Measurements from ENCODE around the gene PRKG2.

PRKG2 gene

DNA sequence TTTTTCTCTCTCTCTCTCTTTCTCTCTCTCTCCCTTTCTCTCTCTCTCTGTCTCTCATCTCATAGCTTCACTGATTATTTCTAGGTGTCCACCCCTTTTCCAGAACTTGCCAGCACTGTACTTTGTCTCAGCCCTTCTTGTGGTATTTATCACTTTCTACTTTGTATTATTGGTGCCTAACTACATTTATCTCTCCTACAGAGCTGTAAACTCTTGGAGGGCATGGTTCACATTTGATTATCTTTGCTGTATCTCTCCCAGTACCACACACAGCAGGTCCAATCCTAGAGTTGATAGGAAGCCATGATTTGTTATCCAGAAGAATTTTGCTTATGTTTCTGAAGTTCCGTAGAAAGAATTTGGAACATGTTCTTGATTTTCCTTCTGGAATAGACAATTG is 5.2 kb upstream of the PRKG2 start:
- no peaks in the 10 kb centered on the region for H3K27me3 ChIP-seq
- H3K27ac ChIP-seq, result no peak overlapping the region
- H3K4me3 ChIP-seq, result no peak overlapping the region
- H3K4me2 ChIP-seq, result no peak overlapping the region
- H3K9me3 ChIP-seq (replicated peaks in 1 of 11), result peaks cover 0 to 10% (median 0%) of the 10 kb centered on the region in 11 experiments; a peak in 7 of 22 replicates
- H3K9ac ChIP-seq, result no peak overlapping the region
- TF ChIP-seq Cebpa-rat (IDR thresholded peaks at IDR 0.05), result no peak
- H4K20me1 ChIP-seq, result no peaks in the 10 kb centered on the region
- H3K36me3 ChIP-seq, result no peaks in the 10 kb centered on the region
- no peaks in the 10 kb centered on the region for H3K4me1 ChIP-seq

DNA sequence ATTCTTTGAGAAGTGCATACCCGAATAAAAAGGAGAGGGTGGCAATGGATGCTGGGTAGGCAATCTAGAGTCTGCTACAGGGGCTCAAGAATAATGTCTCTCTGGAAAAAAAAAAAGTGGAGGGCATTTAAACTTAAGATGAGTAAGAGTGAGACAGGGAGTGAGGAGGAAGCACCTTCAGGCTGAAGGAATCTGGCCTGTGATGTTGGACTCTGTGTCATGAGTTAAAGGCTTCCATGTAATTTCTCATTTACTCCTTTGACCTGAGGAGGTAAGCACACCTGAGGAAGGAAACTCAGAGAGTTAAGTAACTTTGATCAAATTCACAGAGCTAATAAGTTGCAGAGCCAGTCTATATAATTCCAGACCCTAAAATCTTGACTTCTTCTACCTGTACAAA is 3.2 kb upstream of the PRKG2 start:
- Histone ChIP-seq H3K4me3 (no peak overlapping the region), H3K9me3 (replicated peaks in 1 of 11) (peaks cover 0 to 22% (median 10%) of the 10 kb centered on the region in 11 experiments; a peak in 8 of 22 replicates), H3K27me3 (no peaks in the 10 kb centered on the region), H3K4me1 (no peaks in the 10 kb centered on the region), H3K27ac (no peak overlapping the region), H3K36me3 (no peaks in the 10 kb centered on the region), H4K20me1 (no peaks in the 10 kb centered on the region), H3K9ac (no peak overlapping the region), H3K4me2 (no peak overlapping the region)
- TF ChIP-seq Cebpa-rat (IDR thresholded peaks at IDR 0.05), result no peak

DNA sequence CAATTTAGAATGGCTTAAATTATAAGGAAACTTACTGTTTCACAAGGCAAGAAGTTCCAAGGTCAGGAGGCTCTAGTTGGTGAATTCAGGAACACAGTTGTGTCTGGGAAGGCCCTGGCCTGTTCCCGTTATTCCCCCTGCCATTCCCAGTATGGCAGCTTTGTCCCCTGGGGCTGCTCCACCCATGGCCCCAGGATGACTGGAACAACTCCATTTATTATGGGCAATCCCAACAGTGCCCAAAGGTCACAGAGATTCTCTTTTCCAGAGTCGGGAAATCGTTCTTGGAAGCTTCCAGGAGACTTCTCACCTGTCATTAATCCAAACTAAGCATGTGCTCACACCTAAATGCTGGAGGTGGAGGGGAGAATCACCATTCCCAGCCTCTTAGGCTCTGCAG is 2.8 kb upstream of the PRKG2 start:
- Histone ChIP-seq H3K36me3 (no peaks in the 10 kb centered on the region), H3K4me2 (no peak overlapping the region), H3K27me3 (no peaks in the 10 kb centered on the region), H3K27ac (no peak overlapping the region), H3K4me1 (no peaks in the 10 kb centered on the region), H4K20me1 (no peaks in the 10 kb centered on the region), H3K9me3 (replicated peaks in 1 of 11) (peaks cover 0 to 22% (median 10%) of the 10 kb centered on the region in 11 experiments; a peak in 8 of 22 replicates), H3K4me3 (no peak overlapping the region), H3K9ac (no peak overlapping the region)
- TF ChIP-seq Cebpa-rat (IDR thresholded peaks at IDR 0.05), result no peak

DNA sequence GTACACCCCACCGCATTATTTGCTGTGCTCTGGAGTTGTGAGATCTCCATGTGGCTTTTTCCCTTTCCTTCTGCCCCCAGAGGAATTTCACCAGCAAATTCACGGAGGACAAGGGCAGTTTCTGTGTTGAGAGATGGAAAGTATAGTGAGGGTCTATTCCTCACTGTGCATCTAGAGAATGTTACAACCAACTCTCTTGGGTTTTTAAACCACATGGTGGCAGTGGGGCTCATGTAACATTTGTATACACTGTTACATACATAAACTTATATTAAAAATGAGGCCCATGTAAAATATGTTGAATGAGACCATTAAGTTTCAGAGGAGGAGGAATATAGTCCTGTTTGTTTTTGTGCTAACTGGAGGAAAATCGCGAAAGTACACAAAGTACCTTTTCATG is 909 bp upstream of the PRKG2 start:
- no peak for TF ChIP-seq Cebpa-rat (IDR thresholded peaks at IDR 0.05)
- Histone ChIP-seq H3K36me3 (no peaks in the 10 kb centered on the region), H3K4me3 (no peak overlapping the region), H3K27me3 (no peaks in the 10 kb centered on the region), H3K4me2 (no peak overlapping the region), H3K9me3 (replicated peaks in 1 of 11) (peaks cover 0 to 19% (median 10%) of the 10 kb centered on the region in 11 experiments; a peak in 8 of 22 replicates), H3K9ac (no peak overlapping the region), H3K4me1 (no peaks in the 10 kb centered on the region), H3K27ac (no peak overlapping the region), H4K20me1 (no peaks in the 10 kb centered on the region)

DNA sequence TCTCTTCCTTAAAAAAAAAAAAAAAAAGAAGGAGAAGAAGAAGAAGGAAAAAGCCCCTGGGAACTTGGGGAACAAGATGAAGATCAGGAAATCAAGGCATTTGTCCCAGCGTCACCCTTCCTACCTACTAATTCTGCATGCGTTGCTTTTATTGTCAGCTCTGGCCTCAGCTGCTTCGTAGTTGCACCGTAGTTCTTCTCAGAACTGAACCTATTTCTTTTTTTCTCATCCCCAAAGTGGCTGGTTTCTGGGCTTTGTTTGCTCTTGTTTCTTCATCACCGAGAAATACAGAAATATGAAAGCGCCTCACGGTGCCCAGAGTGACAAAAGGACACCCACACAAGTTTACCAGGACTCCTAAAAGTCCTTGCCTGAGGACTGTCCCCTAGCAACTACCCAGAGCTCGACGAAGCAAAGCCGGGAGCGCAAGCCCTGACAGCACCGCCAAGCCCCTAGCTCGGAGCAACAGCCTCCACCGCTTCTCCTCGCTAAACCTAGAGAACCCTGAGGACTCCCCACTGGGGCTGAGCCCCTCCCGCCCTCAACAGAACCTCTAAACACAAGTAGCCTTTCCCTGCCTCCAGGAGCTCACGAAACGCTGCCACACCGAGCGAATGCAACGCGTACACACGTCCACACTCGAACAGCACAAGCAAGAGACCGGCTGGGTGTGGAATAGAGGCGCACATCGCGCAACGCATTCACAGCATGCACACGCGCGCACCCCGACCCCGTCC is 710 bp downstream of the PRKG2 start:
- H3K4me2 ChIP-seq, result no peak overlapping the region

DNA sequence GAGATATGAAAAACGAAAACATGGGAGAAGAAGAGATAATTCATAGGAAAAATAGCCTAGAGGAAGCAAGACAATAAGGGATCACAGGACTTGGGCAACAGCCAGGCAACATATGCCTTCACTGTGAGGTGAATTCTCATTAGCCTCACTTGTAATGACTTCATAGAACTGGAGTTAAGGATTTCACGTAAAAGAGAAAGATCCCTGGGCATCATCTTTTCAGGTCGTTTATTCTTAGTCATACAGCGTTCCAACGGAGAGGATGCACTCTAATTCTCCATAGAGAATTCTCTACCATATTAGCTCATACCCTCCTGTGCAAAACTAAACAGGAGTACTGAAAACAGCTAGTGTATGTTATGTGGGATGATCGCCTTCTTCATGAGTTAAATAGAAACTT is 1.4 kb downstream of the PRKG2 start:
- H4K20me1 ChIP-seq, result no peaks in the 10 kb centered on the region
- no peaks in the 10 kb centered on the region for H3K36me3 ChIP-seq
- no peak overlapping the region for H3K4me3 ChIP-seq
- peaks cover 0 to 18% (median 10%) of the 10 kb centered on the region in 11 experiments; a peak in 8 of 22 replicates for H3K9me3 ChIP-seq (replicated peaks in 1 of 11)
- H3K4me1 ChIP-seq, result no peaks in the 10 kb centered on the region
- TF ChIP-seq Cebpa-rat (IDR thresholded peaks at IDR 0.05), result no peak
- no peak overlapping the region for H3K27ac ChIP-seq
- H3K27me3 ChIP-seq, result no peaks in the 10 kb centered on the region
- no peak overlapping the region for H3K4me2 ChIP-seq
- no peak overlapping the region for H3K9ac ChIP-seq

More for the DNA sequence above, 710 bp downstream of the PRKG2 start:
- Histone ChIP-seq H3K36me3 (no peaks in the 10 kb centered on the region), H3K27ac (no peak overlapping the region), H3K4me1 (no peaks in the 10 kb centered on the region), H3K27me3 (no peaks in the 10 kb centered on the region), H3K9me3 (replicated peaks in 1 of 11) (peaks cover 0 to 18% (median 10%) of the 10 kb centered on the region in 11 experiments; a peak in 8 of 22 replicates), H4K20me1 (no peaks in the 10 kb centered on the region), H3K4me3 (no peak overlapping the region), H3K9ac (no peak overlapping the region)
- no peak for TF ChIP-seq Cebpa-rat (IDR thresholded peaks at IDR 0.05)

DNA sequence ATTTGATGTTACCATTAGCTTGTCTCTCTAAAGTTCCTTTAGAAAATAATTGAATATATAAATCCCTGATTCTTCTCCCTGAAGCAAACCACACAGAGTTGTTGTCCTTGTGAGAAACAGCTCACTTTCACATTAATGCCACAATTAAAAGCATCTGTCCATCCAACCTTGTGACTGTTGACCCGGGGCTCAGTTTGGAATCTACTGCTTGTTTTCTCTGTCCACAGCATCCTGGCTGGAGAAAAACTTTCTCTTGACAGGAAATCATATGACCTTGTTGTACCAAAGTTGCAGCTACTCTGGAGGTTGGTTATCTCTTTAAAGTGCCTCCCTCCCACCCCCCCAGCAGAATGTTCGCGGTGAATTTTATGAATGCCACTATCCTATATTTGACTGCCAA is 3.1 kb downstream of the PRKG2 start:
- Histone ChIP-seq H3K4me2 (no peak overlapping the region), H3K36me3 (no peaks in the 10 kb centered on the region), H3K9me3 (replicated peaks in 1 of 11) (peaks cover 0 to 18% (median 10%) of the 10 kb centered on the region in 11 experiments; a peak in 8 of 22 replicates), H3K27me3 (no peaks in the 10 kb centered on the region), H3K27ac (no peak overlapping the region), H3K9ac (no peak overlapping the region), H4K20me1 (no peaks in the 10 kb centered on the region), H3K4me3 (no peak overlapping the region), H3K4me1 (no peaks in the 10 kb centered on the region)
- no peak for TF ChIP-seq Cebpa-rat (IDR thresholded peaks at IDR 0.05)

DNA sequence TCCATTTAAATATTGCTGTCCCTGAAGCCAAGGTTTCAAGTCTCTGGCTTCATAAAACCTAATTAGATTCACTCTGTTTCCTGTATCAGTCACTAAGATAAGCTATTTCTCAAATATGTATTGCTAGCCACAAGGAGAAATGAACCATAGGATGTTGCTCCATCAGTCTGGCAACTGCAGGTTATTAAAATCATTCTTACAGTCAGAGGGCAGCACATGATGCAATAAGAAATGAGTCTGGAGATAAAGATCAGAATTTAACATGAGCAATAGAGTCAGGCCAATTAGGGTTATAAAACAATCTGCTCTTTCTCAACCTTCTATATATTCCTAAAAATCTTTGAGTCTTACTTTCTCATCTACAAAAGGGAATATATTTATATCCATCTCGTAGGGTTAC is 7.2 kb downstream of the PRKG2 start:
- Histone ChIP-seq H3K4me2 (no peak overlapping the region), H3K9me3 (replicated peaks in 1 of 11) (no peaks in the 10 kb centered on the region), H3K4me3 (no peak overlapping the region), H4K20me1 (no peaks in the 10 kb centered on the region), H3K4me1 (peaks cover 0 to 6% (median 0%) of the 10 kb centered on the region in 10 experiments; a peak in 2 of 20 replicates), H3K9ac (no peak overlapping the region), H3K36me3 (no peaks in the 10 kb centered on the region), H3K27me3 (no peaks in the 10 kb centered on the region), H3K27ac (no peak overlapping the region)
- no peak for TF ChIP-seq Cebpa-rat (IDR thresholded peaks at IDR 0.05)

DNA sequence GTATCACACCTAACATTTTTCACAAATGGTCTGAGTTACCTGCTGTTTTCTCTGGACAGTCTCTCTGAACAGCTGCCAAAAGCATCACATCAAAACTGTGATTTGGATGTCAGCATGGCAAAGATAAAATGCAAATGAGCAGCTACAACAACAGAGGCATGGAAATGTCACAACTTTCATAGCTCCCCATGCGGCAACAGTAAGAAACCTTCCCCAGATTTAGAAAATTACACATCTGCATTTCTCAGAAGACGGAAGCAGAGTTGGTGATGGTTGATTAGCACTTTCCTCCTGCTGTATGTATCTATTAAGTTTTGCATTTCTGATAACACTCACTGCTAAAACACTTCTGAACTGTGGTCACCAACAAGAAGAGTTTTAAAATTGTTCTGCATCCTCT is 9.7 kb downstream of the PRKG2 start:
- TF ChIP-seq Cebpa-rat (IDR thresholded peaks at IDR 0.05), result no peak
- Histone ChIP-seq H3K4me3 (no peak overlapping the region), H3K4me2 (no peak overlapping the region), H3K4me1 (peaks cover 0 to 6% (median 0%) of the 10 kb centered on the region in 10 experiments; a peak in 2 of 20 replicates), H3K9me3 (replicated peaks in 1 of 11) (no peaks in the 10 kb centered on the region), H3K27ac (no peak overlapping the region), H3K27me3 (no peaks in the 10 kb centered on the region), H4K20me1 (no peaks in the 10 kb centered on the region), H3K36me3 (no peaks in the 10 kb centered on the region), H3K9ac (no peak overlapping the region)

DNA sequence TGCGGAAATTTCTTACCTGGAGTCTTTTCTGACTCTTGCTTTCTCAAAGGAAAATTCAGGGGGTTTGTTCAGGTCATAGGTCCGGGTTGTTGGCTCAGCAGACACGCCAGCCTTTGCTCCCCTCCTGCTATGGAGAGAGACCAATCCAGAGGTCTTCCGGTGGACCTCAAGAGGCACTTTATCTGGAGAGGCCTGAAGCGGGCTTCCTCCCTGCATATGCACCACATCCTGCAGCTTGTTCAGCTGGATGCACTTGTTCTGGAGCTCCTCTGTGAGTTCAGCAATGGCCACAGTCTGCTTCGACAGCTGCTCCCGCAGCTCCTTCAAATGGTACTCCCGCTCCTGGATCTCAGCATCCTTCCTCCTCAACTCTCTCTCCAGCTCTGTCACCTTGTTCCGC is 10.5 kb downstream of the PRKG2 start:
- no peak for TF ChIP-seq Cebpa-rat (IDR thresholded peaks at IDR 0.05)
- Histone ChIP-seq H3K9ac (no peak overlapping the region), H3K27me3 (no peaks in the 10 kb centered on the region), H3K36me3 (no peaks in the 10 kb centered on the region), H3K27ac (no peak overlapping the region), H3K9me3 (replicated peaks in 1 of 11) (no peaks in the 10 kb centered on the region), H4K20me1 (no peaks in the 10 kb centered on the region), H3K4me1 (peaks cover 0 to 6% (median 0%) of the 10 kb centered on the region in 10 experiments; a peak in 2 of 20 replicates), H3K4me2 (no peak overlapping the region), H3K4me3 (no peak overlapping the region)

Data from BLaER1 treated with 17β-estradiol and CSF1 and Interleukin-3, amounts not matched to agents 10 nM and 100 nM (cell line).